H1 (cell line): ENCODE results near the gene CASK. TPM values are rescaled to one million over a fixed set of nuclear protein-coding genes. Genes with fewer than 3 reads are reported as not detected.

Experiments
- CTCF ChIA-PET: fragments of 300-600 bp; sonication (Branson Sonifier 250); formaldehyde crosslinking; loops from one replicate; lab custom pipeline; 2021; ENCODE audit not compliant: partially characterized antibody; lab: Charles Lee
- POLR2A ChIA-PET: fragments of 300-600 bp; sonication (Branson Sonifier 250); formaldehyde crosslinking; loops from one replicate; lab custom pipeline; 2021; ENCODE audit warnings: inconsistent platforms; ENCODE audit not compliant: partially characterized antibody; lab: Charles Lee
- DNase-seq, 2 experiments: peaks; one replicate each; pipeline versions ENCODE4 v3.0.0 to v3.0.0-alpha.2; 2010 to 2022; ENCODE audit warnings: low spot score in 2 of 2, low read depth in 1 of 2, mixed read lengths in 1 of 2
- FAIRE-seq: peaks from 2 replicates; lab custom pipeline; 2011; peaks lifted over from hg19 to GRCh38; lab: Jason Lieb, UNC
- H2AFZ ChIP-seq: 2 replicates; pipeline ENCODE4 v1.8.1; 2012; ENCODE audit warnings: low read length, inconsistent platforms
- H2AK5ac ChIP-seq: 2 replicates; pipeline ENCODE4 v1.6.1; 2013; ENCODE audit warnings: low read depth, low read length
- H2BK120ac ChIP-seq: replicated peaks from 2 replicates; pipeline ENCODE3; 2013; ENCODE audit warnings: low read depth, low read length, inconsistent platforms
- H2BK12ac ChIP-seq: 2 replicates; pipeline ENCODE4 v1.6.1; 2013; ENCODE audit warnings: low read depth, low read length
- H2BK15ac ChIP-seq: 2 replicates; pipeline ENCODE4 v1.6.1; 2013; ENCODE audit warnings: low read length
- H2BK20ac ChIP-seq: 2 replicates; pipeline ENCODE4 v1.6.1; 2013; ENCODE audit warnings: low read length
- H2BK5ac ChIP-seq: 2 replicates; pipeline ENCODE4 v1.6.1; 2013; ENCODE audit warnings: low read depth, low read length
- H3K14ac ChIP-seq: 2 replicates; pipeline ENCODE4 v1.6.1; 2013; ENCODE audit warnings: inconsistent platforms; ENCODE audit not compliant: insufficient read length
- H3K18ac ChIP-seq: 2 replicates; pipeline ENCODE4 v1.6.1; 2013; ENCODE audit warnings: low read length; ENCODE audit errors: extremely low read depth
- H3K23ac ChIP-seq: 2 replicates; pipeline ENCODE4 v1.6.1; 2013; ENCODE audit warnings: inconsistent platforms; ENCODE audit not compliant: insufficient read length
- H3K23me2 ChIP-seq: 2 replicates; pipeline ENCODE4 v1.6.1; 2013; ENCODE audit warnings: low read depth, low read length
- H3K27ac ChIP-seq: 2 replicates; pipeline ENCODE4 v1.6.1; 2011; ENCODE audit warnings: low read depth, low read length, inconsistent platforms
- H3K27me3 ChIP-seq, 4 experiments: replicated peaks in 1 of 4; 1 replicate in 1 of 4; 2 replicates in 3 of 4; pipeline versions ENCODE4 v1.6.1 to v1.8.1; 2011 to 2013; ENCODE audit warnings: low read length in 3 of 4, mild to moderate bottlenecking in 3 of 4, inconsistent platforms in 2 of 4, mixed read lengths in 2 of 4, moderate library complexity in 1 of 4; ENCODE audit not compliant: control insufficient read depth in 3 of 4, insufficient read depth in 3 of 4; ENCODE audit errors: extremely low read depth in 1 of 4
- H3K36me3 ChIP-seq, 4 experiments: 2 replicates each; pipeline versions ENCODE4 v1.6.1 to v1.8.1; 2011 to 2013; ENCODE audit warnings: mild to moderate bottlenecking in 4 of 4, low read length in 3 of 4, moderate library complexity in 2 of 4, control low read depth in 1 of 4, inconsistent platforms in 1 of 4; ENCODE audit not compliant: insufficient read depth in 4 of 4, control insufficient read depth in 2 of 4
- H3K4ac ChIP-seq: replicated peaks from 2 replicates; pipeline ENCODE3; 2013; ENCODE audit warnings: low read length, low read depth, mixed read lengths, inconsistent platforms; ENCODE audit not compliant: insufficient read length
- H3K4me1 ChIP-seq, 4 experiments: replicated peaks in 1 of 4; 1 replicate in 1 of 4; 2 replicates in 3 of 4; pipeline versions ENCODE4 v1.6.1 to v1.8.1; 2011 to 2013; ENCODE audit warnings: low read length in 3 of 4, inconsistent platforms in 2 of 4, mixed read lengths in 1 of 4; ENCODE audit not compliant: insufficient read depth in 4 of 4, control insufficient read depth in 3 of 4
- H3K4me2 ChIP-seq, 2 experiments: 2 replicates each; pipeline versions ENCODE4 v1.6.1 to v1.8.1; 2011 to 2013; ENCODE audit warnings: low read depth in 2 of 2, low read length in 2 of 2, control low read depth in 1 of 2, inconsistent platforms in 1 of 2, mild to moderate bottlenecking in 1 of 2; ENCODE audit not compliant: insufficient read depth in 1 of 2
- H3K4me3 ChIP-seq, 4 experiments: fragments of 200-600, 300-600 bp in 1 of 4; sonication (generic), shearing (Covaris generic), sonication (Bioruptor Twin) in 1 of 4; 2 replicates each; pipeline versions ENCODE4 v1.5.1 to v1.8.1; 2011 to 2016; ENCODE audit warnings: low read length in 4 of 4, low read depth in 3 of 4, control low read depth in 2 of 4, inconsistent platforms in 2 of 4, mild to moderate bottlenecking in 2 of 4, mixed read lengths in 1 of 4, moderate library complexity in 1 of 4; ENCODE audit not compliant: insufficient read depth in 2 of 4; ENCODE audit errors: extremely low read depth in 1 of 4
- H3K56ac ChIP-seq: replicated peaks from 2 replicates; pipeline ENCODE3; 2013; ENCODE audit warnings: low read depth, mild to moderate bottlenecking, mixed read lengths, low read length, inconsistent platforms; ENCODE audit not compliant: insufficient read length
- H3K79me1 ChIP-seq: 2 replicates; pipeline ENCODE4 v1.6.1; 2013; ENCODE audit warnings: low read depth, low read length, control low read depth
- H3K79me2 ChIP-seq, 2 experiments: 2 replicates each; pipeline versions ENCODE4 v1.6.1 to v1.8.1; 2012 to 2013; ENCODE audit warnings: low read length in 2 of 2, mild to moderate bottlenecking in 2 of 2, inconsistent platforms in 1 of 2; ENCODE audit not compliant: insufficient read depth in 2 of 2, control insufficient read depth in 1 of 2
- H3K9ac ChIP-seq, 4 experiments: replicated peaks in 1 of 4; 1 replicate in 1 of 4; 2 replicates in 3 of 4; pipeline versions ENCODE4 v1.6.1 to v1.8.1; 2011 to 2013; ENCODE audit warnings: low read depth in 3 of 4, low read length in 3 of 4, control low read depth in 2 of 4, mild to moderate bottlenecking in 2 of 4, moderate library complexity in 2 of 4, inconsistent platforms in 1 of 4; ENCODE audit errors: extremely low read depth in 1 of 4
- H3K9me3 ChIP-seq, 2 experiments: 2 replicates each; pipeline versions ENCODE4 v1.6.1 to v1.8.1; 2012 to 2013; ENCODE audit warnings: mild to moderate bottlenecking in 2 of 2, moderate library complexity in 2 of 2, control low read depth in 1 of 2, inconsistent platforms in 1 of 2, low read depth in 1 of 2, low read length in 1 of 2, mixed read lengths in 1 of 2; ENCODE audit not compliant: insufficient read depth in 2 of 2
- H4K20me1 ChIP-seq, 2 experiments: replicated peaks in 1 of 2; 2 replicates each; pipeline versions ENCODE3 to v1.8.1; 2011 to 2013; ENCODE audit warnings: inconsistent platforms in 2 of 2, low read length in 2 of 2, mild to moderate bottlenecking in 1 of 2; ENCODE audit not compliant: insufficient read depth in 2 of 2, control insufficient read depth in 1 of 2
- H4K5ac ChIP-seq: 2 replicates; pipeline ENCODE4 v1.6.1; 2013; ENCODE audit warnings: low read length, low read depth, mixed read lengths, inconsistent platforms; ENCODE audit not compliant: insufficient read length
- H4K8ac ChIP-seq: 2 replicates; pipeline ENCODE4 v1.8.0; 2013; ENCODE audit warnings: mild to moderate bottlenecking, moderate library complexity, low read length, inconsistent platforms; ENCODE audit not compliant: insufficient read depth; ENCODE audit errors: extremely low read depth
- H4K91ac ChIP-seq: replicated peaks from 2 replicates; pipeline ENCODE3; 2013; ENCODE audit warnings: low read length, mixed read lengths, inconsistent platforms; ENCODE audit not compliant: insufficient read length
- CBX8 ChIP-seq: fragments of 300-800, 300-1000 bp; sonication (generic); IDR thresholded peaks from 2 replicates; pipeline ENCODE4 v1.7.1; 2016; ENCODE audit warnings: low read depth, low read length, borderline replicate concordance
- CEBPB ChIP-seq: IDR thresholded peaks from 2 replicates; pipeline ENCODE4 v1.6.1; 2012; ENCODE audit warnings: low read depth, low read length
- EP300 ChIP-seq, 2 experiments: IDR thresholded peaks; 1 replicate in 1 of 2; 2 replicates in 1 of 2; pipeline ENCODE4 v1.6.1; 2011 to 2012; ENCODE audit warnings: low read depth in 2 of 2, low read length in 2 of 2, mild to moderate bottlenecking in 2 of 2, borderline replicate concordance in 1 of 2, inconsistent platforms in 1 of 2, moderate library complexity in 1 of 2
- GABPA ChIP-seq: IDR thresholded peaks from 2 replicates; pipeline ENCODE4 v1.6.1; 2011; ENCODE audit warnings: mild to moderate bottlenecking, low read length, moderate library complexity, borderline replicate concordance; ENCODE audit not compliant: insufficient read depth
- GTF2F1 ChIP-seq: IDR thresholded peaks from 2 replicates; pipeline ENCODE4 v1.6.1; 2012; ENCODE audit warnings: low read depth, low read length, improper control_type of control experiment, borderline replicate concordance
- KDM5A ChIP-seq: fragments of 200-600 bp; IDR thresholded peaks from 2 replicates; pipeline ENCODE4 v1.7.1; 2012; ENCODE audit warnings: mild to moderate bottlenecking, low read length, inconsistent platforms, mixed read lengths
- NRF1 ChIP-seq: IDR thresholded peaks from 2 replicates; pipeline ENCODE4 v1.6.1; 2011; ENCODE audit warnings: mild to moderate bottlenecking, low read depth, low read length, improper control_type of control experiment
- POLR2AphosphoS5 ChIP-seq: IDR thresholded peaks from 2 replicates; pipeline ENCODE4 v1.6.1; 2011; ENCODE audit warnings: low read depth, low read length
- SIN3A ChIP-seq, 2 experiments: IDR thresholded peaks in 1 of 2; conservative IDR thresholded peaks in 1 of 2; 2 replicates each; pipeline ENCODE4 v1.6.1; 2011 to 2012; ENCODE audit warnings: low read length in 2 of 2, improper control_type of control experiment in 1 of 2, low read depth in 1 of 2, mild to moderate bottlenecking in 1 of 2
- SP1 ChIP-seq: IDR thresholded peaks from 2 replicates; pipeline ENCODE4 v1.6.1; 2011; ENCODE audit warnings: low read depth, low read length
- SUZ12 ChIP-seq: fragments of 200-600 bp; sonication (generic); IDR thresholded peaks from 2 replicates; pipeline ENCODE4 v1.6.1; 2012; ENCODE audit warnings: mild to moderate bottlenecking, inconsistent platforms, low read length, moderate library complexity, mixed read lengths
- TAF7 ChIP-seq: optimal IDR thresholded peaks from 2 replicates; pipeline ENCODE3; 2011; ENCODE audit warnings: low read depth, mild to moderate bottlenecking, inconsistent platforms, low read length, moderate library complexity, borderline replicate concordance
- TCF12 ChIP-seq: IDR thresholded peaks from 2 replicates; pipeline ENCODE4 v1.6.1; 2011; ENCODE audit warnings: low read depth, mild to moderate bottlenecking, low read length
- WGBS, 2 experiments: shearing (Covaris generic) in 1 of 2; methylation state at CpG; one replicate each; pipeline versions ENCODE4 v1.1.6 to v1.1.7; 2013 to 2015; ENCODE audit warnings: low lambda C conversion rate in 2 of 2, mixed read lengths in 2 of 2, inconsistent platforms in 1 of 2, low coverage in 1 of 2, missing lambda C conversion rate in 1 of 2; ENCODE audit not compliant: insufficient replicate concordance in 2 of 2, insufficient coverage in 1 of 2, insufficient read length in 1 of 2; ENCODE audit errors: extremely low coverage in 1 of 2, missing lambda C conversion rate in 1 of 2; 5-methylcytosine and 5-hydroxymethylcytosine counted together
- polyA plus RNA-seq, 7 experiments: library from polyadenylated mRNA; depleted of rRNA in 3 of 7; stranded (reverse) in 5 of 7; unstranded in 2 of 7; fragments of >200 nt in 5 of 7; fragments of 200-250 nt in 2 of 7; gene quantifications; 1 replicate in 5 of 7; 2 replicates in 1 of 7; 4 replicates in 1 of 7; pipeline versions ENCODE4 v1.2.1 to v1.2.3, GENCODE V29; 2011 to 2013; ENCODE audit warnings: missing spikeins in 2 of 7, mixed read lengths in 2 of 7
- total RNA-seq: library from RNA; stranded (reverse); fragmentation: NEBNext Ultra II Directional; extraction: Animal tissue kit (Norgen Biotek cat#: 25700); gene quantifications from 2 replicates; pipeline ENCODE4 v1.2.1, GENCODE V29; 2021
- TF ChIP-seq, protein P1 (sequence below): IDR thresholded peaks from 2 replicates; pipeline ENCODE4 v1.6.1; 2011; ENCODE audit warnings: low read length, improper control_type of control experiment

The CASK gene
- total and polyA plus RNA-seq, 2 of the 8 experiments (the other 6 are each of a cell fraction or from before 2014, with no cell fraction given) = 21.6 to 55.1 TPM

DNA sequence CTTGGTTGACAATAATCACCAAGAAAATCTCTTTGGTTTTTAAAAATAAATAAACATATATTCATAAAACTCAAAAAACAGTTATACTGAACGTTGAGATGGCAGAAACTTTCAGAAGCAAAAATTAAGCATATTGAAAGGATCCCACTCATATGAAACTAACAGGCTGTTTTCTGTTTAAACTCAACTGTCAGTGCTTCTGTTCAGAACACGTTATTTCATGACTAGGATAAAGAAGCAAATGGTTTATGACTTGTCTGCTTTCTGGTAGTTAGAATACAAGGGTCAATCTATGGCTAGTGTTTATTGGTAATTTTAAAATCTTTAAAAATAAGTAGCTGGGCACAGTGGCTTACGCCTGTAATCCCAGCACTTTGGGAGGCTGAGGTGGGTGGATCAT lies 195.2 kb downstream of the CASK start:
- H2BK12ac ChIP-seq = no peak overlapping the region
- H3K56ac ChIP-seq = no peak overlapping the region
- no peak overlapping the region for H4K5ac ChIP-seq
- no peak overlapping the region for H2BK120ac ChIP-seq
- DNase-seq = no peak
- no peak overlapping the region for H3K23ac ChIP-seq
- H3K4me3 ChIP-seq = no peak overlapping the region
- H3K4me2 ChIP-seq = no peak overlapping the region
- H3K36me3 ChIP-seq = no peaks in the 10 kb centered on the region
- H3K79me1 ChIP-seq = no peaks in the 10 kb centered on the region
- CTCF ChIA-PET = interaction anchor here (0.9 kb wide), 1 partner anchor 17 kb away, joined by 3 read pairs; no protein-coding TSS in a partner anchor
- H2BK5ac ChIP-seq = no peak overlapping the region
- H2AFZ ChIP-seq = no peak overlapping the region
- no peaks in the 10 kb centered on the region for H4K20me1 ChIP-seq
- H3K9me3 ChIP-seq = no peaks in the 10 kb centered on the region
- H4K8ac ChIP-seq = no peak overlapping the region
- no peak overlapping the region for H3K18ac ChIP-seq
- H3K9ac ChIP-seq = no peak overlapping the region
- H3K79me2 ChIP-seq = no peaks in the 10 kb centered on the region
- H2BK15ac ChIP-seq = no peak overlapping the region
- WGBS, 2 experiments = 96% methylated on average over 3 of the region's 3 CpGs; no CpG with 5 or more reads in 1 of the 2 experiments
- no peak overlapping the region for H3K27ac ChIP-seq
- no peaks in the 10 kb centered on the region for H3K27me3 ChIP-seq
- no peaks in the 10 kb centered on the region for H3K23me2 ChIP-seq
- no peak overlapping the region for H4K91ac ChIP-seq
- no peak overlapping the region for H3K14ac ChIP-seq
- no peak overlapping the region for H2BK20ac ChIP-seq
- no peaks in the 10 kb centered on the region; a peak in 1 of 7 replicates for H3K4me1 ChIP-seq
- no peak overlapping the region for H2AK5ac ChIP-seq
- FAIRE-seq = no peak
- H3K4ac ChIP-seq = no peak overlapping the region
- POLR2A ChIA-PET = no interaction called here
- TF ChIP-seq SIN3A (conservative IDR thresholded peaks at IDR 0.05 in 1 of 2, IDR thresholded peaks at IDR 0.05 in 1 of 2; ENCODE audit: low read depth in 1 of 2, low read length in 2 of 2) = no peak
- TF ChIP-seq POLR2AphosphoS5 = no peak
- TF ChIP-seq TCF12 = no peak
- no peak for TF ChIP-seq GTF2F1
- no peak for TF ChIP-seq CBX8
- no peak for TF ChIP-seq NRF1
- no peak for TF ChIP-seq SUZ12
- no peak for TF ChIP-seq SP1
- TF ChIP-seq GABPA = no peak
- no peak for TF ChIP-seq CEBPB
- TF ChIP-seq EP300 (IDR thresholded peaks at IDR 0.05; ENCODE audit: borderline replicate concordance in 1 of 2, low read depth in 2 of 2, low read length in 2 of 2) = no peak
- TF ChIP-seq TAF7 = no peak
- TF ChIP-seq, protein P1, sequence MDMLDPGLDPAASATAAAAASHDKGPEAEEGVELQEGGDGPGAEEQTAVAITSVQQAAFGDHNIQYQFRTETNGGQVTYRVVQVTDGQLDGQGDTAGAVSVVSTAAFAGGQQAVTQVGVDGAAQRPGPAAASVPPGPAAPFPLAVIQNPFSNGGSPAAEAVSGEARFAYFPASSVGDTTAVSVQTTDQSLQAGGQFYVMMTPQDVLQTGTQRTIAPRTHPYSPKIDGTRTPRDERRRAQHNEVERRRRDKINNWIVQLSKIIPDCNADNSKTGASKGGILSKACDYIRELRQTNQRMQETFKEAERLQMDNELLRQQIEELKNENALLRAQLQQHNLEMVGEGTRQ = no peak
- no peak for TF ChIP-seq KDM5A
